HG03139 (cell line): ENCODE measurements around the gene FOXP3.

ENCODE experiments used
- ATAC-seq: cut with Tn5 transposase; IDR thresholded peaks from one replicate; pipeline ENCODE4 v1.9.1; 2021; ENCODE audit not compliant: unreplicated experiment

The FOXP3 gene

DNA sequence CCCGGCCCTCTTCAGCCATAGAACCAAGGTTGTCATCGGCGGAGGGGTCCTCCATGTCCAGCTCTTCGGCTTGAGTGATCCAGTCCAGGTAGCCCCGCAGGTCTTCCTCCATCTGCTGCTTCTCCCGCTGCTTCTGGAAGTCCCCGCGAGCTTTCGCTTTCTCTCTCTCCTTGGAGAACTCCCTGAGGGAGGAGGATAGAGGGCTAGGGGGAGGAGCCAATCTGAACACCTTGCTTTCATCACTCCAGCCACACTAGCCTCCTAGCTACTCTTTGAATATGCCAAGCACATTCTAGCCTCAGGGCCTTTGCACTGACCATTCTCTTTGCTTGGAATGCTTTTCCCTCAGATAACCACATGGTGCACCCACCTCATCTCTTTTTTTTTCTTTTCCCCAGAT, 37.6 kb downstream of the FOXP3 start:
- no peak for ATAC-seq

DNA sequence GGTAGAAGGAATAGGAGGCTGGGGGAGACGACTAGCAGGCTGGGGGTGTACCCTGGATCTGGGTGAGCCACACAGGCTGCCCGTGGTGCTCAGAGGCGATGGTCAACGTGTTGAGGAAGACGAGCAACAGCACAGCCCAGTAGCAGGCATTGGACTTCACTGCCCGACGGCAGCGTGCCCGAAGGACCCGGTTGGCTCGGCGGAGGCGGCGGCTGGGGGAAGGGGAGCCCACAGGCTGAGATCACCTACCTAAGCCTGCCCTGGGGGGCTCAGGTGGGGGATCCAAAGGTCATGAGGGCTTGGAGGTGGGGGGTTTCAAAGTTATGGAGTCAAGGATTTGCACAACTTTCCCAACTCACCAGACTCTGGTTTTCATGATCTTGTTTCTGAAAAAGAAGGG, 38.7 kb downstream of the FOXP3 start:
- no peak for ATAC-seq

DNA sequence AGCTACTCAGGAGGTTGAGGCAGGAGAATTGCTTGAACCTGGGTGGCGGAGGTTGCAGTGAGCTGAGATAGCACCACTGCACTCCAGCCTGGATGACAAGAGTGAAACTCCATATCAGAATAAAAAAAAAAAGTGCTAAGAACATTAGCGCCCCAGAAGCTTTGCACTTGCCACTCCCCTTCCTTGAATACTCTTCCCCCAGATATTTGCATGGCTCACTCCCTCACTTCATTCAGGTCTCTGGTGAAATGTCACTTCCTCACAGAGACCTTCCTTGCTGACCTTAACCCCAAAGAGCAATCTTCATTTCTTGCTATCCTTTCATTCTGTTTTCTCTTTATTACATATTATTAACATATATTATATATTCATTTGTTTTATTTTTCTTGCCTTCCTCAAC, 42.6 kb downstream of the FOXP3 start:
- no peak for ATAC-seq

DNA sequence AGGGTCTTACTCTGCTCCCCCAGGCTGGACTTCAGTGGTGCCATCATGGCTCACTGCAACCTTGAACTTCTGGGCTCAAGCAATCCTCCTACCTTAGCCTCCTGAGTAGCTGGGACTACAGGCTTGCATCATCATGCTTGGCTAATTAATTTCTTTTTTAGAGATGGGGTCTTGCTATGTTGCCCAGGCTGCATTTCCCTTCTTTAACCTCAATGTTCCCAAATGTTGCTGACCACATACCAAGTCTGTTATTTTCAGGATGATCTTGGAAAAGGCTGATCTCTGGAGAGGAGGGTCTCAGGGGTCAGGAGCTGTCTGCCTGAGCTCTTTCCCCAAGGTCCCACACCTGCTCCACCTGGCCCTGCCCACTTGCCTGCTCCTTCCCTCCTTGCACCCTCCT, 44.4 kb downstream of the FOXP3 start:
- no peak for ATAC-seq

DNA sequence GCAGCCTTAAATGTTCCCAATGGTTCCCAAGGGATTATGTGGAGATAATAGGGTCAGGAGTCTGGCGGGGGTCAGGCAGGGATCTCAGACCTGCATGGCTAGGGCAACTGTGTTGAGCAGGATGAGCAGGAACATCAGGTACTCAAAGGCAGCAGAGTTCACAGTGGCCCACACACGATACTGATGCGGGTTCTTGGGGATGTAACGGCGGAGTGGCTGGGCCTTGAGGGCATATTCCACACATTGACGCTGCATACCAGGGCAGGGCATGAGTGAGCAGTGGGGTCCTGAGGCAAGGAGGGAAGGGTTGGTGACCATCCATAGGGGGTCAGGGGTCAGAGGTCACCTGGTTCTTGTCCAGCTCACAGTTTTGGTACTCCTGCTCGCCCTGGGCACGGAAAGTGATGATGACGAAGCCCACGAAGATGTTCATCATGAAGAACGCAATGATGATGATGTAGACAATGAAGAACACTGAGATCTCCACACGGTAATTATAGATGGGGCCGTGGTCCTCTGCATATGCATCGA, 49.4 kb downstream of the FOXP3 start:
- ATAC-seq, result no peak

DNA sequence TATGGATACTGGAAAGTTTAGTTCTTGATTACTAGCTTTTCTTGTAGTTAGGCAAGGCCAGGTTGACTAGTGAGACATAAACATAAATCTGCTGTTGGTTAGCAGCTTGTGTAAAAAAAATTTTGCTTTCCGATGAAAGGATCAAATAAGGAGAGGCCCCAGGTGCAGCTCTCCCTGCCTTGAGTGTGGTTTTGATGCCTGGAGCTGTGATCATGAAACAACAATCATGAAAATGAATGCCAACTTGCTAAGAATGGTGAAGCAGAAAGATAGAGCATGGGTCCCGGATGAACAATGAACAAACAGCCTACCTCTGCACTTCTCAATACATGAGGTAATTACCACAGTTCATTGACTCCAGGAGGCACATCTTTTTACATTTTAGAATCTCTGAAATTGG, 50.1 kb downstream of the FOXP3 start:
- no peak for ATAC-seq

DNA sequence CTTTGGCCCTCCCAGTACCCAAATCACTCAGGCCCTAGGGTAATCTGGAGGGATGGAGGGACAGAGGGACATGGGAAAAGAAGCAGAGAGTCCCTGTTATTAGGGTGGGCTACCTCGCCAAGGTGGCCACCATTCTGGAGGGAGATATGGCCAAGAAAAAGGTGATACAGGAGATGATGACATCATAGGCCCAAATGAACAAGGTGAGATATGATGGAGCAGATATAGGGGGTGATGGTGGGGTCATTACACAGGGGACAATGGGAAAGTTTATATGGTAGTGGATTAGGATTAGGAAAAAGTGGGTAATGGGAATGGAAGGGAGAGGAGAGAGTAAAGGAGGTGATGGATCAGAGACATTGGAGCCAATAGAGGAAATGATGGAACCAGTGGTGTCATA, 51.6 kb downstream of the FOXP3 start:
- ATAC-seq, result no peak

DNA sequence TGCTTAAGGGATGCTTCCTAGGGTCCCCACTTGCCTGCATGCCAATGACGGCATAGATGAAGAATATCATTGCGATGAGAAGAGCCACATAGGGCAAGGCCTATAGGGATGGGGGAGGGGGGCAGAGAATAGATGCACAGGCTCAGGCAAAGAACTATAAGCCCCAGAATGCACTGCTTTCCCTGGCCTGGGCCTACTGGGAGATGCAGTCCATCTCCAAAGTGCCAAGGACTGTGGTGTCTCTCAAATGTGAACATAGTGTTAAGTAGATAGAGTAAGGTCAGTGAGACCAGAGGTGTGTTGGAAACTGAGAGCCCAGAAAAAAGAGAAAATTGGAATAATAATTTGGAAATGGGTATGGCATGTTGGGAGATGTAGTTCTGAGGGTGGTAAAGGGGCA, 52.3 kb downstream of the FOXP3 start:
- no peak for ATAC-seq

DNA sequence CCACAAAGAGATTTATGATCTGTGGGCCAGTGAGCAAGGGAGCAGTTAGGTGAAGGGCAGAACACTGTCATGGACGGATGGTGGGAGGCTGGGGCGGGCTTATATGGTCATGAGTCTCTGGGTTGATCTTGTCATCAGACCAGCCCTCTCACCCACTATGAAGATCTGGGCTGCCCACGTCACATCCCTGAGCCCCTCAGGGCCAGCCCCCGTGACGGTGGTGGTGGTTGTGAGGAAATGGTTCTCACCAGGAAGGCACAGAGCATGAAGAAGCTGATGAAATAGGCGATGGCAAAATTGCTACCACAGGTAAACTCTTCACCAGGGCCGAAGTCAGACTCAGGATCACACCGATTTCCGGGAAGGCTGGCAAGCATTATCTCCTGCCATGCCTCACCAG, 53.4 kb downstream of the FOXP3 start:
- ATAC-seq, result no peak

DNA sequence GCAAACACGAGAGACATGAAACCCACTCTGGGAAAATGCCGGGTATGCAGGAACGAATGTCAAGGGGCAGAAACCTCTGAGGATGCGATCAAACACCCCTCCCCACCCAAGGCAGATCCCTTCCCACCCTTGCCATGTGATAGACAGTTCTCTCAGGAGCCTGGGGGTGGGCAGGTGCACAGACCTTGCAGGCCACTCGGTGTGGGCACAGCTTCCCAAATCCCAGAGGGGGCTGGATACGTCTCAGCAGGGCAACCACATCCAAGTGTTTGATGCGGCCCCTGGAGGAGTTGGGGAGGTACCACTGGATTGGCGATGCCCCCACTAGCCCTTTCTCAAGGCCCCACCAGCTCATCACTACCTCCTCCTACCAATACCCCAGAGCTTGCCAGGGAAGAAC, 54.1 kb downstream of the FOXP3 start:
- ATAC-seq, result no peak

DNA sequence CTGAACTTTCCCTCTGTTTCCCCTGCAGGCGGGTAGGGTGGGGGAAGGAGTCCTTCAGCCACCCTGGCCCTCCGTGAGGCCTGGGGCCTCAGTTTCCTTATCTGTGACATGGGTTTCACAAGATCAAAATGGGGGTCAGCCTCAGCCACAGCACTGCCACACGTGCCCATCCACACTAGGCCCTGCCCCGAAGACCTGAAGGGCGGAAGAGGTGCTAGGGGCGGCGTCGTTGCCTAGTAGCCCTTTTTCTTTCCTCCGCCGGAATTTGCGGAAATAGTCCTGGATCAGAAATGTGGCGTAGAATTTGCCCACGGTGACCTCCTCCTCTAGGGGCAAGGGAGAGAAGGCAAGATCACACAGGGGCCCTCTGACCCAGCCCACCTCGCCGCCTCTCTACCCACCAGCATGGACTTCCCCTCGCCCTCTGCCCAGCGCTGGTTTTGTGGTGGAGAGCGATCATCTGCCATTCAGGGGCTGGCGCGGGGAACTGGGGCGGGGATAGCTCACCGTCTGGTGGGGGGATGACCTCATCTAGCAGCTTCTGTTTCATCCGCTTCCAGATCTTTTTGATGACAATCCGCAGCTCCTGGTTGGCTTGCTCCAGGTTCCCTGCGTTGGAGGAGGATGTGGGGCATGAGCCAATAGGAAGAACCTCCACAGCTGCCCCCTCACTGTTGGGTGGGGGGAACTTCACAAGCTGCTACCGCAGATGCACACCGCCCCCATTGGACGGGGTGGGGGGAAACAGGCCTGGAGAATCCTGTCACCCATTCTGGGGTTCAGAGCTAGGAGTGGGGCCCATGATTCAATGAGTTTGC, 54.9 kb downstream of the FOXP3 start:
- ATAC-seq, result no peak

DNA sequence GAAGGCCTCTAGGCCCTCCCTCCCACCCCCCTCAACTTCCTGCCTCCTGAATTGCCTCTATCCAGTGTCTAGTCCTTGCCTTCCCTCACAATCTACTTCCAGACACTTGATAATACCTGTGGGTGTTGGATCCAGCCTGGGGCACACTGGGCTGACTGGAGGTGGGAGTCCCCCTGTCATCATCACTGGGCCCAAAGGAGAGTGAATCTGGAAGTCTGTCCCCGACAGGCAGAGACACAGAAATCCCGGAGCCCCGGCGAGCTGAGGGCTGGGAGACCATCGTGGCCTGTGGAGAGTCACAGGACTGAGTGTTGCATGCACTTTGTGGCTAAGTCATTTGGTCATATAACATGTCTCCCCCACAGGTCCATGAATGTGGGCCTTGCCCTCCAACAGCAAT, 56.1 kb downstream of the FOXP3 start:
- ATAC-seq, result no peak

DNA sequence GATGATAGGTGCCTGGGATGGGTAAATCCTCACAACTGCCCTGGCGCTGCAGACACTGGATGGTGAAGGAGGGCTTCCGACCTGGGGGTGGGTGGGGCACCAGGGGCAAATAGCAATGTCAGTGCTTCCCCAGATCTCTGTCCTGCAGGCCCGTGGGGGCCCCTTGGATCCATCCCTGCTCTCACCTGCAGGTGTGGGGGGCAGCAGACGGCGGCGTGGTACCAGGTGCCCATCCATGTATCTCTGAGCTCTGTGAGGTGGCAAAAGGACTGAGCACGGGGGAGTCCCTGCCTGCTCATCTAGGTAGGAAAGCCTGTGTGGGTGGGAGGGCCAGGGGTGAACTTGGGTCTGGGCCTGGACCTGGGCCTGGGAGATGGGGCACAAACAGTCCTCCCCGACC, 58.0 kb downstream of the FOXP3 start:
- ATAC-seq, result no peak

DNA sequence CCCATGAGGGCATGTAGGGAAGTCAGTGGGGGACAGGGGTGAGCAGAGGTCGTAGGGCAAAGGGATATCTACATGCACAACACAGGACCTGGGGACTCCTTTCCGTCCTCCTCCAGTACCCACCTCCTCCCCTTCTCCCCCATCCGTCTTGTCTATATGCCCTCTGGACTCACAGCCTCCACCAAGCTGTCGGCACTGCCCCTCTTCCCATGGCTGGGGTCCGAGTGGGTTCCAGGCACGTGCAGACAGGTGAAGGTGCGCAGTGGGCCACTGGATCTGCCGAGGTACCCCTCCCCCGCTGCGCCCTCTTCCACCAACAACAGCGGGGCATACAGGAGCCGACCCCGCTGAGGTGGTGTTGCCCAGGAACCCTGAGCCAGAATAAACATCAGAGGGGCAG, 59.1 kb downstream of the FOXP3 start:
- no peak for ATAC-seq

DNA sequence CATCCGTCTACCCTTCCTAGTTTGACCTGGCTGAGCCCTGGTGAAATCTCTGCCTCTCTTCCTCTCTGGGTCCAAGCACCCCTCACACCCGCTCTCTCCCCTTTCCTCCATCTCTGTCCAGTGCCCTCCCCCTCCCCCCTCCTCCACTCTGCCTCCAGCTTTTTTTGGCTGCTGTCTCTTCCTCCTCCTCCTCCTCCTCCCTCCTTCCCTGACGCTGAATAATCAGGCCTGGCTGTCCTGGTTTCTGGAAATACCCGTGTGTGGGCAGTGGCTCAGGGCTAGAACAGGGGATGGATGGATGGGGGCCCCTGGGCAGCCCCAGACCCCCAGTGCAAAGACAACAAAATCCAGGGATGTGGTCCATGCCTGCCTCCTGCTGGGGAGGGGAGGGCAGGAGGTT, 59.8 kb downstream of the FOXP3 start:
- ATAC-seq, result no peak

DNA sequence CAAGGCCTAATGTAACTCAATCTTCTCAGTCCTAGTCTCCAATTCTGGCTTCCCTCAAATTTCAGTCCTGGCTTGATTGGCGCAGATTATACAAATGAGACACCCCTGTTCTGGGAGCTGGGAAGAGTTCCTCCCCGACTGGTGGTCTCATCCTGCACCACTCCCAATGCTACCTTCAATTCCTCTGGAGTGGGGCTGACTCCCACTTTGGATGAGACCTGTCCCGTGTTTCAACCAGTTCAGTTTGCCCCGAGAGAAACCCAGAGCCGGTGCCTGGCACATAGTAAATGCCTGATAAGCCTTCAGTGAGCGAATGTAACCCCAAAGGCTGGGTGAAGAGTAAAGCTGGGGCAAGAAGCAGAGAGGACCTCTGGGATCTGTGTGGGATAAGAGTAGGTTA, 60.5 kb downstream of the FOXP3 start:
- ATAC-seq, result no peak

DNA sequence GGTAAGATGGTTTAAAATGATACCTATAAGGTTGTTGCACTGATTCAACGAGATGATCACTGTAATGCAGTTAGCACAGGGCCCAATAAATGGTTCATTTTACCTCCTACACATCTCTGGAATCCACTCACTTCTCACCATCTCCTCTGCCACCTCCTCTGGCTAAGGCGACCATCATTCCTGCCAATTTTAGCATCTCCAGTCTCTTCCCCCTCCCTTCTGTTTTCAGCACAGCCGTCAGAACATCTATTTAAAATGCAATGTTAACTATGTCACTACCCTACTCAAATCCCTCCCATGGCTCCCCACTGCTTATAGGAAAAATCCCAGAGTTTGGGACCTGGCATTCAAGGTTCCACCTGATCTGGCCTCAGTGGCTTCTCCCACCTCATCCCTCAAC, 61.0 kb downstream of the FOXP3 start:
- no peak for ATAC-seq

DNA sequence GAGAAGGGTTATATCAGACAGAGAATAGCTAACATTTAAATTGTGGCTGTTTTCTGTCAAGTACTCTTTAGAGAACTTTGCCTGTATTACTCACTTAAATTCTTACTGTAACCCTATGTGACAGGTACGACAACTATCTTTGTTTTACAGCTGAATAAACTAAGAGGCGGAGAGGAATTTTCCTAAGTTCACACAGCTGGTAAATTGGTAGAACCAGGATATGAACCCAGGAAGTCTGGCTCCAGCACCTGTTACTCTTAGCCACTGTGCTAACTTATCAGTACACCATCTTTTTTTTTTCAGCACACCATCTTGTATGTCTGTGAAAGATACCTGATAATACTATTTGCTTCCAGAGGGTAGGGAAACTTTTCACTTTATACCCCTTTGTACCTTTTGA, 62.5 kb downstream of the FOXP3 start:
- no peak for ATAC-seq
